NCI-H510A treated with DMSO at 0.1 percent for 48 hours (cell line): ENCODE data around the gene TNIP1.

Source experiments
- DNase-seq: peaks from one replicate; lab custom pipeline; 2025; lab: John Stamatoyannopoulos, UW

TNIP1 gene

DNA sequence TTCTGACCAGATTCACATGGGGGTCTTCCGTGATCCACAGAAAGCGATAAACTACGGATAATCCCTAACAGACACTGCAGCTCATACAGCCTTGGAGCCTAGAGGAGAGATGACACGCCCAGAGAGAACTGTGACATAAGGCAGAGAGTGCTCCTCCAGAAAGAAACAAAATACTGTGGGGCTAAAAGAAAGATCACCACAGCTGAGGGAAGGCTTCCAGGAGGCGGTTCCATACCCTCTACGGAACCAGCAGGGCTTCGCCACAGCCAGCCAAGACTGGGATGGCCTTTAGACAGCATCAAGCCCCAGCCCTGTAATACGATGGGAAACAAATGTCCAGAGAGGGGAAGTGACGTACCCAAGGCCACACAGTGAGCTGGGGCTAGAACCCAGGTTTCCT lies 41.2 kb downstream of the TNIP1 start:
- no peak for DNase-seq

DNA sequence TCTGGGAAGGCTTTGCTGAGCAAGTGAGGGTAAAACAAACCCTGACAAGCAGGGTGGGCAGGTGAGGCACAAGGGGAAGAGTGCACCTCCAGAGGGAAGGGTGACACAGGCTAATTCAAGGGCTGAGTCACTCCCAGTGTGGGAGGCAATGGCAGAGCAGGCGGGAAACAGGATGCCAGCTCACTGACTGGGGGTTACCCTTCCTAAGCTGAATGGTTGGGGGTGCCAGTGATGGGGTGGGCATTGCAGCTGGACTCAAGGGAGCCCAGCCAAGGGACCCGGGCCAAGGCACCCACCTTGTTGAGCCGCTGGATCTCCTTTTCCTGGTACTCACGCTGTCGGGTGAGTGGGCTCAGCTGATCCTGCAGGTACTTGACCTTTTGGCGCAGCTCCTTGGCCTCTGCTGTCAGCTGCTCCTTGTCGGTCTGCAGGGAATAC lies 42.0 kb downstream of the TNIP1 start:
- DNase-seq: no peak

DNA sequence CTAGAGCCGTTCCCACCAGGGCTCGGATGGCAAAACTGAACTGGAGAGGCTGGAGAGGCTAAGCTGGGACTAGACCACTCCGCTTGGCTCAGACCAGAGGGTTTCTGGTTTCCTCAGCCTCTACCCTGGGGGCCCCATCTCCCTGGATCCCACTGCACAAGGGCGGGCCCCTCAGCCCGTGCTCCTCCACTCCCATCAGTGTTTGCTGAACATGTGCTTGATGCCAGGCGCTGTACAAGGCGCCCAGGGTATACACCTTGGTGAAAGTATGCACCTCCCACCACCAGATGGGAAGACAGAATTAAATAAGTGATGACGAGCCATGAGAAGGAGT lies 42.5 kb downstream of the TNIP1 start:
- no peak for DNase-seq

DNA sequence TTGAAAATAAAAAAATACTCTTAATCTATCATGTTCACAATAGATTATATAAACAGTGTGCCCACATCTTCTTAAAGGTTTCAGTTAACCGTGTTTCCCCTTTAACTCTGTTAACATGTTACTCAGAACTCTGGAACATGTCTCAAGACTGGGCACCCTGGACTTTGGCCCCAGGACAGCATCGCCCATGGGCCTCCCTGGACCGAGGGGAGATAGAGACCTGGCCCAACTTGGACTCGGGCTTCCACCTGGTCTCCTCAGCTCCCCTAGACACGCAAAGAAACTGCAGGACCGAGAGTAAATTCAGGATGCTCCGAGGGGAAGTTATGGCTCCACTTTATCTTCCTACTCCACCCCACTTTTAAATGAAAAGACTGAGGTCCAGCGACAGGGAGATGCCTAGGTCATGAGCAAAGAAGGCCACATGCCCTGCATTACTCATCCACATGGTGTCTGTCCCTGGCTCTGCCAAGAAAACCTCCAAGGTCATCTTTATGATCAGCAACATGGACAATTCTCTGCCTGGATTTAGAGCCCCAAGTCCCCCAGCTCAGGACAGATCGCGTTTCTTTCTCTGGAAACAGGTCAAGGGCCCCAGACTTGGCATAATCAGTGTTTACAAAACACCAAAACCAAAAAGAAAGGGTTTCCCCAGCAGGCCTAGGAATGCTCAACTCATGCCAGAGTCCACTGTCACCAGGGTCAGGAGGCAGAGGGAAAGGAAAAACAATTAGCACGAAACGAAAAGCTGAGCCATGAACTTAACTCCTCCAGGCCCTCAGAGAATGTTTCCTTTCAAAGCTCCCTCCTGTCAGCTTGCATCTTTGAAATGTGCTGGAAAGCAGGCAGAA lies 43.0 kb downstream of the TNIP1 start:
- no peak for DNase-seq

DNA sequence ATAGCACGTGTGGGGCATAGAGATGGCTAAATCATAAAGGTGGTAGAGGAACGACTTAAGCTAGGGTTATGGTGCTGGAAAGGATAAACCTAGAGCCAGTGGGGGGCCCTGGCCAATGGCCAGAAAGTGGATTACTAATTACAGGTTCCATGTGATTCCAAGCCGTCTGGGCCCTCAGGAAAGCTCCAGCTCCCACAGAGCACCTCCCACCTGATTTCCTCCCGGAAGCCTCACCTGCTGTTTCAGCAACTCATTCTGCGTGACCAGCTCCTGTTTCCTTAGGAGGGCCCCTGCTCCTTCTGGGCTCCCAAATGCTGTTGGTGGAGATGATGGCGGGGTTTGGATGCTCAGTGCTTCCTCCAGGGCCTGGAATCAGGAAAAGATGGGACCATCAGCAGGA lies 44.3 kb downstream of the TNIP1 start:
- no peak for DNase-seq

DNA sequence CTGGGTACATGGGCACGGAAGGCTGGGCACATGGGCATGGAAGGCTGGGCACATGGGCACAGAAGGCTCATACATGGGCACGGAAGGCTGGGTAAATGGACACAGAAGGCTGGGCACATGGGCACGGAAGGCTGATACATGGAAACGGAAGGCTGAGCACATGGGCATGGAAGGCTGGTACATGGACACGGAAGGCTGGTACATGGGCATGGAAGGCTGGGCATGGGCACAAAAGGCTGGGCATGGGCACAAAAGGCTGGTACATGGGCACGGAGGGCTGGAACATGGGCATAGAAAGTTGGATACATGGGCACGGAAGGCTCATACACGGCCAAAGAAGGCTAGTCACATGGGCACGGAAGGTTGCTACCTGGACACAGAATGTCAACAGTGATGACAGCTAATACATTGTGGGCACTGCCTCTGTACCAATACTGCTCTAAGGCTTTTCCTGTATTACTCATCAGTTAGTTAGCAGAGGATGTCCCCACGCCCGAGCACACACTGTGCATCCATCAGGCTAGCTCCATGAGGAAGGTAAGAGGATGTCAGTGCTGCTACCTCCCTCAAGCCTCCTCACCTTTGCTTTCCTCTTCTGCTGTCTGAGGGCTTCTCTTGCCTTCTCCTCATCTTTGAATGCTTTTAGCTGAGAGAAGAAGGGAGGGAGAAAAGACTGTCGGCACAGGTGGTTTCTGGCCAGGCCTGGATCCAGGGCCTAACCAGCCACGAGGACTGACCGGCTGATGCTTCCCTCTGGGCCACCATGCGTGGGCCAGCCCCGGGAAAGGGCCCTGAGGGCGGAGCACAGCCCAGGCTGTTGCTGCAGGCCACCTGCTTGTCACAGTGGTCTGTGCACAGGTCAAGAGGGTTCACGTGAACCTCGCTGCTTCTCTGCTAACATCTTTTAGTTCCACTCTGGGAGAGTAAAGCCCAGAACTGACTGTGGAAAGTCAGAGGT lies 46.1 kb downstream of the TNIP1 start:
- DNase-seq: no peak

DNA sequence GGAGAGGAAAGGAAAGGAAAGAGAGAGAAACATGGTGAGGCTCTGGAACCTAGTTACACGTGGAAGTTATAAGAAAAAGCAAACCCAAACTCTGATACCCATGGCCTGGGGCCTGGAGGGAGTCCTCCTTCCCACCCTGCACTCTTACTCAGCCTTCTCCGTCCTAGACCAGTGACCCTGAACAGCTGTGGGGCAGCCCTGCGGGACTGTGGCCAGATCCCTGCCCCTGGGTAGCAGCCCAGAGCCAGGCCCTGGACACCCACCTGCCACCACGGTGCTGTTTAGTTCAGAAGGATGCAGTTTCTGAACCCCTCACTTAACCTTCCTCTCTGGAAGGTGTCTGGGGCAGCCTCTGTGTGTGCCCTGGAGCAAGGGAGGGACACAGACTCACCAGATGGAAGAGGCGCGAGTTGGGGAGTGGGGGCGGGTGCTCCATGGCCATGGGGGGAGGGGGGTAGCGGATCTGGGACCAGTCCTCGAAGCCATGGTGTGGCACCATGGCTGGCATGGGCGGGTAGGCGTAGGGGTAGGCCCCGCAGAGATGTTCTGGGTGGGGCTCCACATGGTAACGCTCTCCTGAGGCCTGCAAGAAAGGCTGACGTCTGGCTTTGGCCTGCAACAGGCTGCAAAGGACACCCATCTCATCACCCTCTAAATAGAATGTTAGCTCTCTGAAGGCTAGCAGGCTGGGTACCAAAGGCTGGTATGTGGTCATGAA lies 47.5 kb downstream of the TNIP1 start:
- DNase-seq: no peak

DNA sequence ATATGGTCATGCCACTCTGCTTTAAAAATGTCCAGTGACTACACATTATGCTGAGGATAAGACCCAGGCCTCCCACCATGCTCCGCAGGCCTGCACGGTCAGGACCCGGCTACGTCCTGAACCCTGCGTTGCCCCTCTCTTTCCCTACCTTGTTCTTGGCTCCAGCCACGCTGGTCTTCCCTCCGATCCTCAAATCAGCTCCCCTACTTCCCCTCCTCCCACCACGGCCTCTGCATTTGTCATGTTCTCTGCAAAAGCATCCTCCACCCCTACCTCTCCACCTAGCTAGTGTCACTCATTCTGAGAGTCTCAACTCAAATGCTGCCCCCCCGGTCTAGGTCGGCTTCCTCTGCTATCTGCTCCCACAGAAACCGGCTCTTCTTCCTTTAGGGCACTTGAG lies 49.3 kb downstream of the TNIP1 start:
- DNase-seq: no peak

DNA sequence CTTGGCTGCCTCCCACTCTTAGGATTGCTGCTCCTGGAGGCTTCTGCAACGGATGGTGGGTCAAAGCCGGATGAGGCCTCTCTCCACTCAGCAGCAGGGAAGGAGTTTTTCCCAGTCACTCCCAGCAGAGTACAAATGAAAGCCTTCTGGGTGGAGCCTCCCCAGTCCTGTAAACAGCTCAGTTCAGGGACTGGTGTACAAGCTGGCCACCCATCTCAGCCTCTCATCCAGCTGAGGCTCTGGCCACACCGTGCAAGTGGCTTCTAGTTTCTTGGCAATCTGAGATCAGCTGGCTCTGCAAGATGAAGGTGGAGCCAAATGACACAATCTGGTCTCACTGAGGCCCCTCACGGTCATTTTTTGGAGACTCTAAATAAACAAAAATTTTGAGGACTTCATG lies 50.5 kb downstream of the TNIP1 start:
- DNase-seq: no peak

DNA sequence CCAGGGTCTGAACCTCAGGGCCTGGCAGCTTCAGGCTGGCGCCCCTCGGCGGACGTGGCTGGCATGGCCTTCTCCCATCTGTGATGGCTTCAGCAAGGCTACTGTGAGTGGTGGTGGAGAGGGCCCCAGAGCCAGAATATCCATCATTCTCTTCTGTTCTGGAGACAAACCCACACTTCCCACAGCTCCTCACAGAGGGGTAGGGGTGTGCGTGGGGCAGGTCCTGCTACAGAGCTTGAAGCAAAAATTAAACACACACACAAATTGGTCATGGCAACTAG lies 50.8 kb downstream of the TNIP1 start:
- no peak for DNase-seq

DNA sequence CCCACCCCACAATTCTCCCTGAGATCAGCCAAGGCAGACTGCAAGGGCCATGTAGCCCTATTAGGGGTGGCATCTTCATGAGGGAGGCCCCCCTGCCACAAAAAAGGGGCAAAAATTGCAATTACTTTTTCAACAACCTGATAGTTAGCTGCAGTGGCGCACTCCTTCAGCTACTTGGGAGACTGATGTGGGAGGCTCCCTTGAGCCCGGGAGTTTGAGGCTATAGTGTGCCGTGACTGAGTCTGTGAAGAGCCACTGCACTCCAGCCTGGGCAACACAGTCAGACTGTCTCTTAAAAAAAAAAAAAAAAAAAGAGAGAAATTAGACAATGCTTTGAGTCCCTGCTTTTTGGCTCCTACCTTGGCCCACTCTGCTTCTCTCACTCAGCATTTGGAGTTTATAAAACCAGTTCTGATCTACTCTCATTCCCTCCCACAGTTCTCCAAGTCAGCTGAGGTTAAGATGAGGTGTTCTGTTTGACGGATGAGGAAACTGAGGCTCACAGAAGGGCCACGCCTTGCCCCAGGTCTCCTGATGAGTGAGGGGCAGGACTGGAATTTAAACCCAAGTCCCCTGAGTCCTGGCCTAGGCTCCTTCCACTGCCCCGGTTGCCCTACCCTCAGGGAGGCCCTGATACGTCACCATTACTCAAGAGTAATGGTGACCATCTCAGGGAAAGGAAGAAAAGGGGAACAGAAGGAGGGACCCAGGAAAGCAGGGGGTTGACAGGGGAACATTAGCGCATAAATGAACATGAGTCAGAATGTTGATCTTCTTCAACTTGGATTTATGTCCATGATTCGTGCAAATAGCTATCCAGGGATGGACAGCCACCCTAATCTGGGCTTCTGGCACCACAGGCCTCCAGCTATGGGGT lies 51.4 kb downstream of the TNIP1 start:
- DNase-seq: no peak

DNA sequence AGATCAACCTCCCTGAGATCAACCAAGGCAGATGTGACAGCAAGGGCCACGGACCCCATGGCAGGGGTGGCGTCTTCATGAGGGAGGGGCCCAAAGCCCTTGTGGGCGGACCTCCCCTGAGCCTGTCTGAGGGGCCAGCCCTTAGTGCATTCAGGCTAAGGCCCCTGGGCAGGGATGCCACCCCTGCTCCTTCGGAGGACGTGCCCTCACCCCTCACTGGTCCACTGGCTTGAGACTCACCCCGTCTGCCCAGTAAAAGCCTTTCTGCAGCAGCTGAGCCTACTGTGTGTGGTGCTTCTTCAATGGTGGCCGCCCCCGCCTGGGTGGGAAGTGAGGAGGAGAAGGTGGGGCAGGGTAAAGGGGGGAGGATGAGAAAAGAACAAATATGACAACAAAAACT lies 52.1 kb downstream of the TNIP1 start:
- DNase-seq: no peak

DNA sequence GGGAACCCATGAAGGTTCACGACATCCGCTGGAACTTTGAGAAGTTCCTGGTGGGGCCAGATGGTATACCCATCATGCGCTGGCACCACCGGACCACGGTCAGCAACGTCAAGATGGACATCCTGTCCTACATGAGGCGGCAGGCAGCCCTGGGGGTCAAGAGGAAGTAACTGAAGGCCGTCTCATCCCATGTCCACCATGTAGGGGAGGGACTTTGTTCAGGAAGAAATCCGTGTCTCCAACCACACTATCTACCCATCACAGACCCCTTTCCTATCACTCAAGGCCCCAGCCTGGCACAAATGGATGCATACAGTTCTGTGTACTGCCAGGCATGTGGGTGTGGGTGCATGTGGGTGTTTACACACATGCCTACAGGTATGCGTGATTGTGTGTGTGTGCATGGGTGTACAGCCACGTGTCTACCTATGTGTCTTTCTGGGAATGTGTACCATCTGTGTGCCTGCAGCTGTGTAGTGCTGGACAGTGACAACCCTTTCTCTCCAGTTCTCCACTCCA lies 52.8 kb downstream of the TNIP1 start:
- DNase-seq: no peak

DNA sequence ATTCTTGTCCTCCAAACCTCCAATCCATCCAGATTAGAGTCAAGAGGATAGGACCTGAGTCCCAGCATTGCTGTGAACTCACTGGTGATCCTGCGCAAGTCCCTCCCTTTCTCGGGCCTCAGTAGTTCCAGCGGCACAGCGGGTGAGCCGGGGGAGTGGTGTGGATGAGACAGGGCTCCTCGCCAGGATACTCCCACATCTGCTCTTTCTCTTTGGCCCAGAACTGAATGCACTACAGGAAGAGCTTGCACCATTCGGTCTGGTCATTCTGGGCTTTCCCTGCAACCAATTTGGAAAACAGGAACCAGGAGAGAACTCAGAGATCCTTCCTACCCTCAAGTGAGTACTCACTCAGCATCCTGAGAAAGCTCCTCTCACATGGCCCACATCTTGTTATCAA lies 54.2 kb downstream of the TNIP1 start:
- DNase-seq: no peak

DNA sequence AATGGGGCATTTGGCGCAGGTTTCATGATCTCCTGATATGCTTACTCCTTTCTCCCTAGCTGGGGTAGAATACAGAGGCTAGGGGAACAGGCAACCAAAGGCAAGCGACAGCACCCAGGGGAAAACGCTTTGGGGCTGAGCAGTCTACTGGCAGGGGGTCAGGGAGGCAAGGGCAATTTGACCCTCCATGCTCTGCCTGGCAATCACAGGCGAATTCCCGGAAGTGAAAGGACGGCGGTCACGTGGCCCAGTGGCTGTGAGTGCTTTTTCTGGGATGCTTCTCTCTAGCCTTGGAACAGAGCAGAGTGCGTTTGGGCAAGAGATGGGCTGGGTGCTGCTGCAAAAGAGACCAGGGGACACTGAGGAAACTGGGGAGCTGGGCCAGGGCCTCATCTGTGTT lies 54.7 kb downstream of the TNIP1 start:
- DNase-seq: no peak

DNA sequence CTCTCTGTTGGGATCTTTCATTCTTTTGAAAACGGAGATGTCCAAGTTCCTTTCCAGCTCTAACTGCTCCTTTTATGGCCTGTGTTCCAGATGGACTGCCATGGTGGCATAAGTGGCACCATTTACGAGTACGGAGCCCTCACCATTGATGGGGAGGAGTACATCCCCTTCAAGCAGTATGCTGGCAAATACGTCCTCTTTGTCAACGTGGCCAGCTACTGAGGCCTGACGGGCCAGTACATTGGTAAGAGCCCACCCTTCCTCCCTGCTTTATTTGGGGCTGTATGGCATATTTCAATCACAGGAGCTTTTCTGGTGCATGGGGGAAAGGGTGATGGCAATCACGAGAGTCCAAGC lies 55.6 kb downstream of the TNIP1 start:
- no peak for DNase-seq

DNA sequence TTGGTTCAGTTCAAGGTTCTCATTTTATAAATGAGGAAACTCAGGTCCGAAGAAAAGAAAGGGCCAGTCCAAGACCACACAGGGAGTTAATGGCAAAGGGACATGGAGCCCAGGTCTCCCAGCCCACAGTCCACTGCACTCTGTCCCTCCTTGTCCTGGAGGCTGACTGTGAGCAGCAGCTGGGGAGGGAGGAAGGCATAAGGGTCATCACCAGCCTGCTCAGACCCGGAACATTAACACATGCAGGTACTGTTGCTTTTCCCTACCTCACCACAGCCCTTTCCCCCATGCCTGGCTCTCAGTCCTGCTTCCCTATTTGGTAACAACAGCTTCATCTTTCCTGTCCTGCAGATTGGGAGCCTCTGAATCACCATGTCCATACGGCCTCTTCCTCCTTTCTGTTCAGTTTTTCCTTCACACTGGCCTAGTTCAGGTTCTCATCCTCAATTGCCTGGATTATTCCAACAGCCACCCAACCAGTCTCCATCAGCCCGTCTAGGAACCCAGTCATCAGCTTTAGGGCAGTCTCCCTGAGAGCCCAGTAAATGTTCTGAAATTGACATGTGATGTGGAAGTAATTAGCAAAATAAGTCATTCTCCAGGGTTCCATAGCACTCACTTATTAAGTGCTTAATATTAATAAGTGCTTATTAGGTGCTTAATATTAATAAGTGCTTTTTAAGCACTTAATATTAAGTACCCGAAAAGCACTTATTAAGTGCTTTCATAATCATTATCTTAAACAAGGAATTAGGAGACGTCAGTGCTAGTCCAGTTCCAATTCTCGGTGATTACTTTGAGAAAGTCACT lies 56.2 kb downstream of the TNIP1 start:
- no peak for DNase-seq

DNA sequence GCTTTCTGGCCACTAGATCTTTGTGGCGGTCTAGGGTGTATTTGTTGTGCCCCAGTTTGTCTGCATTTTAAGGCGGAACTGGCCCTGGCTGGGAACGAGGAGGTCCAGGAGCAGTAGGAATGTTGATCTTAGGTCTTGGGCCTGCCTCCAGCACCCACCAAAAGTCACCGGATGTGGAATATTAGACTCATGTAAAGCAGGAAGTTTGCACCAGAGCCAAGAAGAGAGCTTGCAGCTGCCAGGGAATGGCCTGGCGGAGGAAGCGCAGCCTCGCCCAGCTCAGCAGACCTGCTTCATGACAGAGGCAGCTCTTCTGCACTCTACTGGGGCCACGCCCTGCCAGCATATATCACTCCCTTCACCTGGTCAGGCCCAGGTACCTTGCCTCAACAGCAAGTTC lies 57.2 kb downstream of the TNIP1 start:
- no peak for DNase-seq

DNA sequence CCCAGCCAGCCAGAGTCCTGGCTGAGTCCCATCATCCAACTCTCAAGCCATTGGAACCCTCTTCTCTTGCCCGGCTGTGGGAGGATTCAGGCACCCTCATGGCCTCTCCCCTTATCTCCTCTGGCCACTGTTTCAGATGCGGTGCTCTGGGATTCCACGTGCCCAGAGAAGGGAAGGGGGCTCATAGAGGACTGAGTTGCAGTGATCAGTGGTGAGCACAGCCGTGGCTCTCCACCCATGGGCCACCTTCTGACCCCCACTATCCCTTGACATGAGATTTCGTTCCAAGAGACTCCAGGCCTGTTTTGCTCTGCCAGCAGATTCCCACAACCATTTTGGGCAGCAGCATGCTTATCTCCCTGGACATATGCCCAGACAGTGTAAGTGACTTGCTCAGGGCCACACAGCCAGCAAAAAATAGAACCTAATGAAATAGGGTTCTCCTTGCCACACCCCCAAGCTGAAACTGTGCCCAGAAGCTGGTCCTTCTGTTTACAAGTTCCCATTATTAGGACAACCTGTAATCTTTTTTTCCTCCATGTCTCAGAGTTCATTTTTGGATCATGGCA lies 57.7 kb downstream of the TNIP1 start:
- DNase-seq: no peak

DNA sequence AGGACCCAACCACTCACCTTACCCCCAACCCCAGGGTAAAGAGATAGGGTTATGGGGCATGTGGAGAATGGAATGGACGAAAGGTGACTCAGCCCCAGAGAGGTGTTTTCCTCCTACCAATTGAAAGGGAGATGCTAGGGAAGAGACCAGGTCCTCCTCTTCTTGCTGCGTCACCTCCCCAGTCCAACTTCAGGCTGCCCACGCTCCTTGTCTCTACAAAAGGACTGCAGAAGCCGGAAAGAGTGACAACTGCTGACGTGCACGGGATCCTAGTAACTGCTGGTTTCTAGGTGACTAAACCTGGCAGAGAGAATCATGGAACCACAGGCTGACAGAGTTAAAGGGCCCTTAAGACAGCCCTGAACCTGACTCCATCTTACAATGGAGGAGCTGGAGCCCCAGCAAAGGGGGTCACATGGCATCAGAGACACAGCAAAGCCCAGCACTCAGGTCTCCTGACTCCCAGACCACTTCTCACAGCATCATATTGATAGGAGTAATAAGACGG lies 58.3 kb downstream of the TNIP1 start:
- no peak for DNase-seq
